ENCODE results near the gene HIGD1A.

- TF ChIP-seq RAD51 (IDR thresholded peaks at IDR 0.05) (no peak), CEBPB (IDR thresholded peaks at IDR 0.05; ENCODE audit: borderline replicate concordance in 1 of 2, low read depth in 2 of 2, low read length in 2 of 2) (no peak), NFIC (IDR thresholded peaks at IDR 0.05; ENCODE audit: low read depth, low read length) (no peak), ATF3 (IDR thresholded peaks at IDR 0.05; ENCODE audit: borderline replicate concordance, extremely low read depth, low read depth, low read length) (no peak), POLR2AphosphoS5 (IDR thresholded peaks at IDR 0.05; ENCODE audit: low read length) (no peak), CTCF (IDR thresholded peaks at IDR 0.05 in 2 of 3, conservative IDR thresholded peaks at IDR 0.05 in 1 of 3; ENCODE audit: control insufficient read depth in 2 of 3, extremely low read depth in 1 of 3, insufficient read depth in 1 of 3, low read depth in 3 of 3, low read length in 3 of 3) (no peak), RCOR1 (conservative IDR thresholded peaks at IDR 0.05; ENCODE audit: low read depth, low read length) (no peak), SREBF2 (IDR thresholded peaks at IDR 0.05; ENCODE audit: low read length) (no peak), LARP7 (IDR thresholded peaks at IDR 0.05) (no peak), CHD1 (IDR thresholded peaks at IDR 0.05; ENCODE audit: low read depth, low read length) (no peak)
Observed at GRCh38 chr3:42778644-42779043, 25.6 kb downstream of the HIGD1A start.

Data from GM12878 (cell line).